IMR-90 (cell line): ENCODE measurements around the gene WDR74. TPM values are rescaled to one million over a fixed set of nuclear protein-coding genes. Genes with fewer than 3 reads are reported as not detected.

ENCODE experiments used
- ATAC-seq: fragments of 200-7000 bp; cut with Tn5 transposase; 2 replicates; pipeline ENCODE4 v1.9.1; 2020; ENCODE audit warnings: low read depth, mild to moderate bottlenecking, moderate library complexity
- BruUV-seq: library from RNA; stranded (reverse); fragments of 400-500 nt; replicated peaks from 2 replicates; lab custom pipeline; 2021; lab: Mats Ljungman, UMichigan
- CTCF ChIA-PET: fragments of 300-600 bp; formaldehyde crosslinking; extraction: SDS; loops from one replicate; lab custom pipeline; 2021; ENCODE audit warnings: antibody characterized with exemption; lab: Yijun Ruan, JAX
- POLR2A ChIA-PET: fragments of 300-600 bp; sonication (Branson Sonifier 250); formaldehyde crosslinking; loops from one replicate; lab custom pipeline; 2022; ENCODE audit warnings: antibody characterized with exemption; ENCODE audit not compliant: unreplicated experiment; lab: Charles Lee
- DNase-seq: peaks from one replicate; pipeline ENCODE4 v3.0.0; 2013
- H2AFZ ChIP-seq: replicated peaks from 2 replicates; pipeline ENCODE3; 2013; ENCODE audit warnings: low read length, mild to moderate bottlenecking; ENCODE audit not compliant: poor library complexity
- H2AK5ac ChIP-seq: 2 replicates; pipeline ENCODE4 v1.6.1; 2013; ENCODE audit warnings: low read depth, low read length, inconsistent platforms
- H2AK9ac ChIP-seq: replicated peaks from 2 replicates; pipeline ENCODE3; 2013; ENCODE audit warnings: mild to moderate bottlenecking, low read depth, low read length, moderate library complexity; ENCODE audit not compliant: poor library complexity
- H2BK120ac ChIP-seq: 2 replicates; pipeline ENCODE4 v1.6.1; 2013; ENCODE audit warnings: low read depth, low read length, inconsistent platforms
- H2BK15ac ChIP-seq: 3 replicates; pipeline ENCODE4 v1.6.1; 2013; ENCODE audit warnings: low read depth, low read length, inconsistent platforms
- H2BK20ac ChIP-seq: 2 replicates; pipeline ENCODE4 v1.6.1; 2013; ENCODE audit warnings: low read depth, mild to moderate bottlenecking, inconsistent platforms, low read length, moderate library complexity
- H2BK5ac ChIP-seq: 2 replicates; pipeline ENCODE4 v1.6.1; 2013; ENCODE audit warnings: mild to moderate bottlenecking, low read depth, low read length, inconsistent platforms; ENCODE audit not compliant: poor library complexity, severe bottlenecking
- H3K14ac ChIP-seq: replicated peaks from 2 replicates; pipeline ENCODE4 v1.6.1; 2013; ENCODE audit warnings: low read depth, low read length, inconsistent platforms
- H3K18ac ChIP-seq: 2 replicates; pipeline ENCODE4 v1.6.1; 2013; ENCODE audit warnings: low read depth, low read length, control low read depth
- H3K23ac ChIP-seq: 2 replicates; pipeline ENCODE4 v1.6.1; 2013; ENCODE audit warnings: low read depth, low read length, inconsistent platforms
- H3K27ac ChIP-seq: 2 replicates; pipeline ENCODE4 v1.5.1; 2013; ENCODE audit warnings: mild to moderate bottlenecking, control low read depth, low read length; ENCODE audit not compliant: insufficient read depth
- H3K27me3 ChIP-seq: 2 replicates; pipeline ENCODE4 v1.6.1; 2013; ENCODE audit warnings: low read length; ENCODE audit not compliant: control insufficient read depth, insufficient read depth
- H3K36me3 ChIP-seq: 2 replicates; pipeline ENCODE4 v1.6.1; 2013; ENCODE audit warnings: low read length, mixed read lengths; ENCODE audit not compliant: control insufficient read depth, insufficient read depth
- H3K4ac ChIP-seq: 2 replicates; pipeline ENCODE4 v1.6.1; 2013; ENCODE audit warnings: low read depth, low read length, inconsistent platforms
- H3K4me1 ChIP-seq: 2 replicates; pipeline ENCODE4 v1.6.1; 2013; ENCODE audit warnings: low read length, mixed read lengths; ENCODE audit not compliant: control insufficient read depth, insufficient read depth
- H3K4me2 ChIP-seq: 2 replicates; pipeline ENCODE4 v1.6.1; 2013; ENCODE audit warnings: low read depth, mild to moderate bottlenecking, control low read depth, low read length, moderate library complexity
- H3K4me3 ChIP-seq: 2 replicates; pipeline ENCODE4 v1.5.1; 2013; ENCODE audit warnings: low read depth, mild to moderate bottlenecking, control low read depth, low read length, moderate library complexity; ENCODE audit not compliant: insufficient read depth
- H3K56ac ChIP-seq: 2 replicates; pipeline ENCODE4 v1.6.1; 2013; ENCODE audit warnings: low read length, inconsistent platforms; ENCODE audit not compliant: insufficient read depth; ENCODE audit errors: extremely low read depth
- H3K79me1 ChIP-seq, 2 experiments: 2 replicates each; pipeline ENCODE4 v1.6.1; 2013; ENCODE audit warnings: low read length in 2 of 2, inconsistent platforms in 1 of 2, low read depth in 1 of 2
- H3K9ac ChIP-seq: 2 replicates; pipeline ENCODE4 v1.6.1; 2013; ENCODE audit warnings: low read depth, low read length, control low read depth
- H3K9me1 ChIP-seq: 2 replicates; pipeline ENCODE4 v1.6.1; 2013; ENCODE audit warnings: low read length, inconsistent platforms; ENCODE audit not compliant: insufficient read depth
- H3K9me3 ChIP-seq: 2 replicates; pipeline ENCODE4 v1.6.1; 2013; ENCODE audit warnings: low read length; ENCODE audit not compliant: control insufficient read depth, insufficient read depth
- H4K20me1 ChIP-seq: 2 replicates; pipeline ENCODE4 v1.6.1; 2013; ENCODE audit warnings: low read length, inconsistent platforms; ENCODE audit not compliant: insufficient read depth
- H4K5ac ChIP-seq: 2 replicates; pipeline ENCODE4 v1.6.1; 2013; ENCODE audit warnings: mild to moderate bottlenecking, low read depth, low read length, control low read depth
- H4K8ac ChIP-seq, 2 experiments: 2 replicates each; pipeline ENCODE4 v1.6.1; 2013; ENCODE audit warnings: low read depth in 2 of 2, low read length in 2 of 2, control low read depth in 1 of 2, inconsistent platforms in 1 of 2
- H4K91ac ChIP-seq: 2 replicates; pipeline ENCODE4 v1.6.1; 2013; ENCODE audit warnings: low read depth, low read length, inconsistent platforms; ENCODE audit not compliant: insufficient read depth
- BHLHE40 ChIP-seq: fragments of 150-350 bp; IDR thresholded peaks from 2 replicates; pipeline ENCODE4 v1.6.1; 2016; ENCODE audit warnings: mild to moderate bottlenecking, low read depth, low read length
- CEBPB ChIP-seq: IDR thresholded peaks from 2 replicates; pipeline ENCODE4 v1.6.1; 2012; ENCODE audit warnings: low read depth, low read length, improper control_type of control experiment
- CHD1 ChIP-seq: IDR thresholded peaks from 2 replicates; pipeline ENCODE4 v1.6.1; 2012; ENCODE audit warnings: low read depth, low read length, improper control_type of control experiment
- FOS ChIP-seq: fragments of 150-350 bp; IDR thresholded peaks from 2 replicates; pipeline ENCODE4 v1.6.1; 2016; ENCODE audit warnings: low read depth, low read length
- MAFK ChIP-seq: IDR thresholded peaks from 2 replicates; pipeline ENCODE4 v1.6.1; 2012; ENCODE audit warnings: low read depth, low read length, improper control_type of control experiment
- MAZ ChIP-seq: IDR thresholded peaks from 2 replicates; pipeline ENCODE4 v1.6.1; 2012; ENCODE audit warnings: low read depth, mild to moderate bottlenecking, low read length, improper control_type of control experiment, moderate library complexity, borderline replicate concordance
- MXI1 ChIP-seq: IDR thresholded peaks from 2 replicates; pipeline ENCODE4 v1.6.1; 2012; ENCODE audit warnings: low read depth, mild to moderate bottlenecking, low read length, moderate library complexity, borderline replicate concordance
- NFE2L2 ChIP-seq: fragments of 150-350 bp; IDR thresholded peaks from 2 replicates; pipeline ENCODE4 v1.6.1; 2016; ENCODE audit warnings: low read depth, mild to moderate bottlenecking, low read length
- POLR2A ChIP-seq: IDR thresholded peaks from 2 replicates; pipeline ENCODE4 v1.6.1; 2012; ENCODE audit warnings: mild to moderate bottlenecking, low read depth, low read length
- RAD21 ChIP-seq: IDR thresholded peaks from 2 replicates; pipeline ENCODE4 v1.6.1; 2012; ENCODE audit warnings: low read length, improper control_type of control experiment
- RCOR1 ChIP-seq: IDR thresholded peaks from 2 replicates; pipeline ENCODE4 v1.6.1; 2012; ENCODE audit warnings: mild to moderate bottlenecking, low read length, improper control_type of control experiment; ENCODE audit not compliant: insufficient replicate concordance
- RFX5 ChIP-seq: IDR thresholded peaks from 2 replicates; pipeline ENCODE4 v1.8.0; 2012; ENCODE audit warnings: low read depth, mild to moderate bottlenecking, low read length, moderate library complexity
- SMC3 ChIP-seq: fragments of 150-350 bp; IDR thresholded peaks from 2 replicates; pipeline ENCODE4 v1.6.1; 2016; ENCODE audit warnings: low read depth, mild to moderate bottlenecking, antibody characterized with exemption, low read length, moderate library complexity
- USF2 ChIP-seq: fragments of 150-350 bp; IDR thresholded peaks from 2 replicates; pipeline ENCODE4 v1.6.1; 2017; ENCODE audit warnings: mild to moderate bottlenecking, antibody characterized with exemption, low read length, low read depth
- WGBS, 2 experiments: methylation state at CpG; one replicate each; pipeline versions ENCODE4 v1.1.5 to v1.1.7; 2013; ENCODE audit warnings: missing lambda C conversion rate in 2 of 2; ENCODE audit not compliant: insufficient read length in 1 of 2; ENCODE audit errors: extremely low coverage in 2 of 2; 5-methylcytosine and 5-hydroxymethylcytosine counted together
- dilution Hi-C: fragments of 300-500 bp; cut with HindIII; formaldehyde crosslinking; loops from one replicate; pipeline ENCODE4 v1.14.3; 2018; ENCODE audit warnings: low sequenced_read_pairs; ENCODE audit not compliant: unreplicated experiment
- in situ Hi-C: fragments of 300-500 bp; cut with MboI; formaldehyde crosslinking; loops from 3 replicates; pipeline ENCODE4 v1.14.3; 2019; ENCODE audit warnings: low sequenced_read_pairs, inconsistent platforms, mixed read lengths
- intact Hi-C: fragments of 100-400 bp; cut with micrococcal nuclease; formaldehyde crosslinking; loops from 2 replicates; pipeline ENCODE4 v1.10.0; 2022
- polyA plus RNA-seq, 3 experiments: library from polyadenylated mRNA; depleted of rRNA; stranded (reverse); fragments of >200 nt; gene quantifications; 2 replicates each; pipeline ENCODE4 v1.2.3, GENCODE V29; 2012; ENCODE audit warnings: low replicate concordance in 1 of 3
- total RNA-seq: library from RNA; depleted of rRNA; stranded (reverse); fragments of >200 nt; gene quantifications from 2 replicates; pipeline ENCODE4 v1.2.3, GENCODE V29; 2012
- TF ChIP-seq, protein P1 (sequence below): fragments of 150-350 bp; IDR thresholded peaks from 2 replicates; pipeline ENCODE4 v1.6.1; 2016; ENCODE audit warnings: low read depth, mild to moderate bottlenecking, low read length, moderate library complexity, borderline replicate concordance
- TF ChIP-seq, protein P2 (sequence below): conservative IDR thresholded peaks from 2 replicates; pipeline ENCODE4 v1.5.1; 2012; ENCODE audit warnings: mild to moderate bottlenecking, low read depth, low read length, improper control_type of control experiment

Gene WDR74
- total and polyA plus RNA-seq, 2 of the 4 experiments (the other 2 are of a cell fraction): 38.4 to 44.3 TPM

- H2BK20ac ChIP-seq: no peak overlapping the region
- H3K4ac ChIP-seq: no peak overlapping the region
- H3K23ac ChIP-seq: no peak overlapping the region
- WGBS, 2 experiments: 100% methylated on average over 2 of the region's 8 CpGs; no CpG with 5 or more reads in 1 of the 2 experiments
- H4K5ac ChIP-seq: no peak overlapping the region
- POLR2A ChIA-PET: interaction anchor here (1.1 kb wide), 1 partner anchor 9 kb away, joined by 3 read pairs; no protein-coding TSS in a partner anchor
- no peak for TF ChIP-seq MAFK
- no peak for TF ChIP-seq MAZ
- no peak for TF ChIP-seq POLR2A
- TF ChIP-seq, protein P1, sequence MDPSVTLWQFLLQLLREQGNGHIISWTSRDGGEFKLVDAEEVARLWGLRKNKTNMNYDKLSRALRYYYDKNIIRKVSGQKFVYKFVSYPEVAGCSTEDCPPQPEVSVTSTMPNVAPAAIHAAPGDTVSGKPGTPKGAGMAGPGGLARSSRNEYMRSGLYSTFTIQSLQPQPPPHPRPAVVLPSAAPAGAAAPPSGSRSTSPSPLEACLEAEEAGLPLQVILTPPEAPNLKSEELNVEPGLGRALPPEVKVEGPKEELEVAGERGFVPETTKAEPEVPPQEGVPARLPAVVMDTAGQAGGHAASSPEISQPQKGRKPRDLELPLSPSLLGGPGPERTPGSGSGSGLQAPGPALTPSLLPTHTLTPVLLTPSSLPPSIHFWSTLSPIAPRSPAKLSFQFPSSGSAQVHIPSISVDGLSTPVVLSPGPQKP: no peak
- no peak for TF ChIP-seq USF2
- TF ChIP-seq SMC3: no peak
- TF ChIP-seq RCOR1: no peak
- no peak for TF ChIP-seq MXI1
- TF ChIP-seq RAD21: no peak
- TF ChIP-seq CHD1: no peak
- TF ChIP-seq, protein P2, sequence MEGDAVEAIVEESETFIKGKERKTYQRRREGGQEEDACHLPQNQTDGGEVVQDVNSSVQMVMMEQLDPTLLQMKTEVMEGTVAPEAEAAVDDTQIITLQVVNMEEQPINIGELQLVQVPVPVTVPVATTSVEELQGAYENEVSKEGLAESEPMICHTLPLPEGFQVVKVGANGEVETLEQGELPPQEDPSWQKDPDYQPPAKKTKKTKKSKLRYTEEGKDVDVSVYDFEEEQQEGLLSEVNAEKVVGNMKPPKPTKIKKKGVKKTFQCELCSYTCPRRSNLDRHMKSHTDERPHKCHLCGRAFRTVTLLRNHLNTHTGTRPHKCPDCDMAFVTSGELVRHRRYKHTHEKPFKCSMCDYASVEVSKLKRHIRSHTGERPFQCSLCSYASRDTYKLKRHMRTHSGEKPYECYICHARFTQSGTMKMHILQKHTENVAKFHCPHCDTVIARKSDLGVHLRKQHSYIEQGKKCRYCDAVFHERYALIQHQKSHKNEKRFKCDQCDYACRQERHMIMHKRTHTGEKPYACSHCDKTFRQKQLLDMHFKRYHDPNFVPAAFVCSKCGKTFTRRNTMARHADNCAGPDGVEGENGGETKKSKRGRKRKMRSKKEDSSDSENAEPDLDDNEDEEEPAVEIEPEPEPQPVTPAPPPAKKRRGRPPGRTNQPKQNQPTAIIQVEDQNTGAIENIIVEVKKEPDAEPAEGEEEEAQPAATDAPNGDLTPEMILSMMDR: no peak
- TF ChIP-seq BHLHE40: no peak
- TF ChIP-seq FOS: no peak
- no peak for TF ChIP-seq NFE2L2
- no peak for TF ChIP-seq CEBPB
- no peak for TF ChIP-seq RFX5
- H3K9ac ChIP-seq: no peak overlapping the region
- no peak overlapping the region for H3K4me2 ChIP-seq
- no peak overlapping the region for H2BK15ac ChIP-seq
- in situ Hi-C loops: no loop called here
- H3K9me3 ChIP-seq: no peaks in the 10 kb centered on the region
- no peaks in the 10 kb centered on the region for H3K27me3 ChIP-seq
- H2AFZ ChIP-seq: no peak overlapping the region
- H2AK9ac ChIP-seq: no peak overlapping the region
- dilution Hi-C loops: no loop called here
- peaks cover under 1 to 37% of the 10 kb centered on the region in 2 experiments; a peak in 3 of 4 replicates for H3K79me1 ChIP-seq
- H2AK5ac ChIP-seq: no peak overlapping the region
- ATAC-seq: no peak
- no peak overlapping the region for H4K8ac ChIP-seq
- H3K4me3 ChIP-seq: no peak overlapping the region
- no peak overlapping the region for H3K14ac ChIP-seq
- no peaks in the 10 kb centered on the region for H3K9me1 ChIP-seq
- CTCF ChIA-PET: no interaction called here
- no peak overlapping the region for H3K18ac ChIP-seq
- H4K20me1 ChIP-seq: peaks cover 3% of the 10 kb centered on the region
- no peak overlapping the region for H2BK120ac ChIP-seq
- BruUV-seq: no TSS peak
- H4K91ac ChIP-seq: no peak overlapping the region
- H3K36me3 ChIP-seq: peaks cover 67% of the 10 kb centered on the region
- H3K27ac ChIP-seq: no peak overlapping the region
- no peak for DNase-seq
- H2BK5ac ChIP-seq: no peak overlapping the region
- intact Hi-C loops: no loop called here
- peaks cover 10% of the 10 kb centered on the region for H3K4me1 ChIP-seq
- no peak overlapping the region for H3K56ac ChIP-seq
These were observed 45.1 kb downstream of the WDR74 start for GRCh38 chr11:62794201-62794775.
